Measurements from ENCODE around the gene CEP72.

Gene CEP72

DNA sequence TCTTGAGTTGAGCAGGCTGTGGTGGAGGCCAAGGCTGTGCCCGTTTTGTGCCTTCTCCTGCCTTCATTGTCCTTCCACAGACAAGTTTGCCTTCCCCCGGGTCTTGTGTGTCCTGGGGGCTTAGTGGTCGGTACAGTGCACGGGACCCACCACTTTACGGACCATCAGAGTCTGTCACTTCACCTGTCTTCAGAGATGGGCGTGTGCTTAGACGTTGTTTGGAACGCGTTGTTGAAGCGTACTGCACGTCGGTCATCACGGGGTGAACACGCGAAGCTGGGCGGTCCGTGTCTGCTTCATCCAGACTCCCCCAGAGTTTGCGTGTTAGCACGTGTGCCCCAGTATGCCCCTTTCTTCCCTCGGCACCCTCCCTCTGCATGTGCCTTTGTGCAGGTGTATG lies 24.8 kb downstream of the CEP72 start:
- no peak for DNase-seq (ENCODE audit: low read depth in 4 of 4, low spot score in 1 of 4)

GRCh38 chr5:637581-638450 lies 25.7 kb downstream of the CEP72 start:
- no peak for DNase-seq (ENCODE audit: low read depth in 4 of 4, low spot score in 1 of 4)

- no peak for DNase-seq (ENCODE audit: low read depth in 4 of 4, low spot score in 1 of 4)
Observed at GRCh38 chr5:638501-639252, 26.5 kb downstream of the CEP72 start.

DNA sequence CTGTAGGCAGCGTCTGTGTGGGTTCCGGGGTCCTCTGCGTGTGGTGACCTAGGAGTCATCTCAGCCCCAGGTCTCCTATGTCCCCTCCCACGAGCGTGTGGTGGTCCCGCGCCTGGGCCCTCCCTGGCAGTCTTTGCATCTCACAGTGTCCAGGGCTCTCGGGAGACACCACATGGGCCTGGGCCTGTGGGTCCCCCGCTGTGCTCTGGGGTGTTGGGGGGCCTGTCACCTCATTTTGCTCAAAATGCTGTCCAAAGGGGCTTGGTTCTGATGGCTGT lies 27.1 kb downstream of the CEP72 start:
- DNase-seq (ENCODE audit: low read depth in 4 of 4, low spot score in 1 of 4) = no peak

DNA sequence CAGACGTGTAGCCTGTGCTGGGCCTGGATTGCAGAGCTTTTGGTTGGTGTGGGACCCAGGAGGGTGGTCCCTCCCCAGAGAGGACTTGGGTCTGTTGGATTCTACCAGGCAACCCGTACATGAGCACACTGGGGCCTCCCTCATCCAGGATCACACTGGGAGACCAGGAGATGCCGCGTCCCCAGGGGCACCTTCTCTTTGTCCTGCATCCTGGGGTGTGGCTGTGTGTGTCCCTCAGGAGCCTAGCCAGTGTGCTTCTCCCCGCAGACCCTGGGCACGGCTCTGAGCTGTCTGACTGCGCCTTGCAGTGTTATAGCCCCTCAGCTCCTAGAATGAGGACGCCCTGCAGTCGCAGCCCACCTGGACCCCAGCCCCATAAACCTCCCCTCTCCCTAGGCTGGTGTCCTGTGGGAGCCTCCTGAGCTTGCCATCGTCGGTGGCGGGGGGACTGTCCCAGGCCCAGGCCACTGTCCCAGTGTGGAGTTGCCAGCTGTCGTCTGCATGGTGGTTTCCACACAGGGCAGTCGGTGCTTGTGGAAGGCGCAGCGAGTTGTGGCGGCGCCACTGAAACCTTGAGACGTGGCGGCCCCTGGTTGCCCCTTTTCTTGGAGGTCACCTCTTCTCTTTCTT lies 27.6 kb downstream of the CEP72 start:
- DNase-seq (ENCODE audit: low read depth in 4 of 4, low spot score in 1 of 4) = no peak

GRCh38 chr5:640461-641330 lies 28.6 kb downstream of the CEP72 start:
- no peak for DNase-seq (ENCODE audit: low read depth in 4 of 4, low spot score in 1 of 4)

DNA sequence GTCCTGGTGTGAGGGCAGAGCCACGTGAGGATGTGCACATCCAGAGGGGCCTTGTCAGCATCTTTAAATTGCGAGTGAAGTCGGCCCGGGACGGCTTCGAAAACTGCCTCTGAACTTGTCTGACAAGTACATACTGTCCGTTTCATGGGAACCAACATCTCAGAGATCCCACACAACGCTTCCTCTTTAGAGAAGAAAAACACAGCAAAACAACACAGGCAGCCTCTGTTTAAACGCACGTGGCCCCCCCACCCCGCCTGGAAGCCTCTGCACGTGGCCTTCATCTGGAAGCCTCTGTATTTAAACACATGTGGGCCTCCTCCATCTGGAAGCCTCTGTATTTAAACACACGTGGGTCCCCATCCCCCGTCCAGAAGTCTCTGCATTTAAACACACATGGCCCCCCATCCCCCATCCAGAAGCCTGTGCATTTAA lies 29.2 kb downstream of the CEP72 start:
- no peak for DNase-seq (ENCODE audit: low read depth in 4 of 4, low spot score in 1 of 4)

DNA sequence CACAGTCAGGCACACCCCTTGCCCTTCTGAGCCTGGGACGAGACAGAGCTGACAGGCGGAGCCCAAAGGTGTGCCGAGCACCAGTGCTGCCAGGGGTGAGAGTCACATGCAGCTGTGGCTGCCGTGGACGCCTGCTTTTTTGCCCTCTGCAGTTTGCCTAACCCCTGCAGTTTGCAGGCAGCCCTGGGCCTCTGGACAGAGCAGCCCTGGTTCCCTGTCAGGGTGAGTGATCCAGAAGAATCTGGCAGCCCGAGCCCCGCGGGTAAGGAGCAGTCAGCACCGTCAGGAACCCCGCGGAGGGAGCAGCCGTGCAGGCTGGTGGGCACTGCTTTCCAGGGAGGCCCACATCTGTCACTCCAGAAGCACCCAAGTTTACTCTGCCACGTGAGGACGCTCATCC lies 30.3 kb downstream of the CEP72 start:
- no peak for DNase-seq (ENCODE audit: low read depth in 4 of 4, low spot score in 1 of 4)

- DNase-seq (ENCODE audit: low read depth in 4 of 4, low spot score in 1 of 4) = no peak
Observed at GRCh38 chr5:643351-643801, 31.2 kb downstream of the CEP72 start.

- no peak for DNase-seq (ENCODE audit: low read depth in 4 of 4, low spot score in 1 of 4)
Observed at GRCh38 chr5:643811-644271, 31.7 kb downstream of the CEP72 start.

GRCh38 chr5:644509-644908 lies 32.4 kb downstream of the CEP72 start:
- DNase-seq (ENCODE audit: low read depth in 4 of 4, low spot score in 1 of 4) = no peak

DNA sequence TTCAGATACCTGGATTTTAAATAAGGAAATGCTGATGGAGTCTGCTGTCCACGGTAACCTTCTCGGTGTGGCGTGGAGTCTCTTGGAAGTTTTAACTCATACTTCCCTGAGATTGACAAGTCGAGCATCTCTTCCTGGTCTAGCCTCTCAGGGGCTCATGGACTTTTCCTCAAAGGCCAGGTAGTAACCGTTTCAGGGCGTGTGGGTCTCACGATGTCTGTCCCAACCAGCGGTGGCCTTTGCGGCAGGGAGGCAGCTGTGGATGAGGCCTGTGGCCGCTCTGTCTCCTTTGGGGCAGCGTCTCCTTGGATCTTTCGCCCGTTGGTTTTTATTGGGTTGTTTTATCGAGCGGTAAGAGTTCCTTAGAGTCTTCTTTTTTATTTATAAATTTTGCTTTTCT lies 32.8 kb downstream of the CEP72 start:
- DNase-seq (ENCODE audit: low read depth in 4 of 4, low spot score in 1 of 4) = no peak

GRCh38 chr5:645421-645820 lies 33.3 kb downstream of the CEP72 start:
- no peak for DNase-seq (ENCODE audit: low read depth in 4 of 4, low spot score in 1 of 4)

DNA sequence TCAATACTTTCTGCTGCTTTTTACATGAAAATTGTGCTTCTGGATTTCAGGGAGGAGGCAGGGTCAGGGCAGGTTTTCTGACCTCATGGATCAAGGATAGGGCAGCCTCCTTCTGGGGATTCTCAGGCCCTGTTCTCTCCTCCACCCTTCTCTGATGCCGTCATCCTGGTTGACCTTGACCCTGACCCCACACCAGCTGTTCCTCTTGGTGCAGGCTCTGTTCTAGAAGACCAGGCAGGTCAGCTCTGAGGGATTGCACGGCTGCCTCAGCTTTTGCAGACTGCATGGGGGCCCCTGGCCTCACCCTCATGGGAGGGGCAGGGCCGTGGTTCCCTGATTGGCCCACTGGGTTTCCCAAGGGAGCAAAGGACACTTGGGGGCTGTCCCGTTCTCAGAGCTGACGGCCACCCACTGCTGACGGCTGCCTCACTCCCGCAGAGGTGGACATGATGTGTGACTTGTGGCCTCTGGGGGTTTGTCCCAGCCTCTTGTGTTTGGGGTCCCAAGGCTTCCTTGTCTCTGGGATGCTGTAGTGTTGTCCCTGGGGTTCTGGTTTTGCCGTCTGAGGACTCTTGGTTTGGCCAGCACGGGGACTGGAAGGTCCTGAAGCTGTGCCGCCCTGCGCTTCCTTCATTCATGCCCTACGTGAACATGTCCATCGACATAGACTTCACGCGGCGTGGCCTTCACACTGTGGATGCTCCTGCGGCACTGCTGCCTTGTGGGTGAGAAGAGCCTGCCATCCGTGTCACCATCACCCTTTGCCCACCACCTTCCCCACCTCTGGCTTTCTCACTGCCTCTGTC lies 34.5 kb downstream of the CEP72 start:
- no peak for DNase-seq (ENCODE audit: low read depth in 4 of 4, low spot score in 1 of 4)

DNA sequence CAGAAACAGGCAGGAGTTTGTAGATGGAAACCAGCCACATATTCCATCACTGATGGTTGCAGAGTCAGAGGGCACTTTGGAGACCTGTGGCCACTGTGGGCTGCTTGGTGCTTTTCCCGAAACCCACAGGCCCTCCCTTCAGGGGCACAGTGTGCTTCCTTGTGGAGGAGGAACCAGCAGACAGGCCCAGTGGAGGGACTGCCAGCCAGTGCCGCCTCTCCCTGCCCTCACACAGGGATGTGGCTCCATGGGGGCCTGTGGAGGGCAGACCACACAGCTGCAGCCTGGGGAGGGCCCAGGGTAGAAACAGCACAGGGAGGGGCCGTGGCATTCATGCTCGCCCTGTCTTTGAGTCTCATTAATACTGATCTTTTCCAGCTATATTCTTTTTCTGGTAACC lies 35.2 kb downstream of the CEP72 start:
- no peak for DNase-seq (ENCODE audit: low read depth in 4 of 4, low spot score in 1 of 4)

DNA sequence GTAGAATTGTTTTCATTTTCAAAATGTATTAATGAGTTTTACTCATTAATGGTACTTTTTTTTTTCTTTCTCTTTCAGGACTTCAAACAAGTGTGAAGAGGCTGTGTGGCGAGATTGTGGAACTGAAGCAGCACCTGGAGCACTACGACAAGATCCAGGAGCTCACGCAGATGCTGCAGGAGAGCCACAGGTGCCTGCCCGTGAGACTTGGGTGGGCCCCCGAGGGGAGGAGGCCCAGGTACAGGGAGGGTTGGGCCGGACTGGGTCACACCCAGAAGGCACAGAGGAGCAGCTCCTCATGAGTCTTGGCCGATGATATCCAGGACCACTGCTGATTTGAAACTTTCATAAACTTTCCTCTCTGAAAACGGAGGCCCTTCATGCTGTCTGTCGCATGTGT lies 35.6 kb downstream of the CEP72 start:
- no peak for DNase-seq (ENCODE audit: low read depth in 4 of 4, low spot score in 1 of 4)

- no peak for DNase-seq (ENCODE audit: low read depth in 4 of 4, low spot score in 1 of 4)
Observed at GRCh38 chr5:651296-652022, 39.3 kb downstream of the CEP72 start.

DNA sequence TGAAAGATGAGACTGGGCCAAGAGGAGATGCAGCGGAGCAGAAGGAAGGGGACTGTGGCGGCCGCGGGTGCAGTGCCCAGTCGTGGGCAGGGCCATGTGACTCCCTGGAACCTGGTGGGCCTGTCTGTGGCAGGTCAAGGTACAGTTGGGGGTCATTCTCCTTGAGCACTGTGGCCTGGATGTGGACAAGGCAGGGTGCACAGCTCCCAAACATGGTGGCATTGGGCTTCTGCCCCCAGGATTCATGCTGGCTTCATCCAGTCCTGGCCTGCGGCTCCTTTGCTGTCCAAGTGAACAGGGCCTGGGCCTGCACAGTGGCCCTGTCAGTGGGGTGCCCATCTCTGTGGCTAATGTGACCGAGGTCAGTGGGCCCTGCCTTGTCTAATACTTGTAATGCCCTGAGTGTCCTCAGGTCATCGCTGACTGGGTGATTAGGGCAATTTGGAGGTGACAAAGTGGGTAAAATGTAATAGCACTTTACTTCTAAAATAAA lies 39.9 kb downstream of the CEP72 start:
- DNase-seq (ENCODE audit: low read depth in 4 of 4, low spot score in 1 of 4) = no peak

GRCh38 chr5:652773-653350 lies 40.7 kb downstream of the CEP72 start:
- no peak for DNase-seq (ENCODE audit: low read depth in 4 of 4, low spot score in 1 of 4)

All from stimulated activated CD4-positive, alpha-beta T cell treated with anti-CD3 and anti-CD28 coated beads, Interleukin-1b, Interleukin-23, amount 100 ng/mL, for 24 hours (primary cell).